ENCODE measurements around the gene SLC46A3. TPM values are rescaled to one million over a fixed set of nuclear protein-coding genes. Genes with fewer than 3 reads are reported as not detected.

Gene SLC46A3
- total RNA-seq, 2 experiments from 2014 or later, result 2.2 to 3.2 TPM

- intact Hi-C loops (cut with micrococcal nuclease), result loop anchor here (1.0 to 10.0 kb wide), 9 partner anchors 23 to 1234 kb away; partner anchors contain the start of genes GTF3A, LNX2, PAN3 and POLR1D
- Mint-ChIP-seq H3K27ac (peak within 1 kb of the TSS; percentile 98), H3K4me3 (peak within 1 kb of the TSS; percentile 97), H3K9me3 (no peaks in the 10 kb centered on the region), H3K36me3 (ENCODE audit: low read depth) (peaks cover 32% of the 10 kb centered on the region), H3K27me3 (ENCODE audit: low read depth) (no peaks in the 10 kb centered on the region), H3K4me1 (ENCODE audit: low read depth) (peaks cover 56% of the 10 kb centered on the region)
- DNase-seq, result peak; percentile 95
- CTCF ChIA-PET, result no interaction called here
These were observed 59.8 kb downstream of the SLC46A3 start, which contains the start of gene POMP for GRCh38 chr13:28658796-28659620. Gene POMP (plus strand): TSS chr13:28659130. CDS start chr13:28659185, 55 bp downstream.

GRCh38 chr13:28658539-28658795 lies 60.3 kb downstream of the SLC46A3 start:
- CTCF ChIA-PET, result no interaction called here
- DNase-seq, result no peak
- intact Hi-C loops (cut with micrococcal nuclease), result loop anchor here (5.0 to 10.0 kb wide), 3 partner anchors 936 to 1234 kb away; partner anchors contain the start of genes GTF3A, LNX2, POLR1D and SLC7A1
- H3K4me1 Mint-ChIP-seq (ENCODE audit: low read depth), result peaks cover 56% of the 10 kb centered on the region
- peak overlapping the region; percentile 98 for H3K27ac Mint-ChIP-seq
- H3K9me3 Mint-ChIP-seq, result no peaks in the 10 kb centered on the region
- peaks cover 32% of the 10 kb centered on the region for H3K36me3 Mint-ChIP-seq (ENCODE audit: low read depth)
- H3K4me3 Mint-ChIP-seq, result peak overlapping the region; percentile 97
- H3K27me3 Mint-ChIP-seq (ENCODE audit: low read depth), result no peaks in the 10 kb centered on the region

DNA sequence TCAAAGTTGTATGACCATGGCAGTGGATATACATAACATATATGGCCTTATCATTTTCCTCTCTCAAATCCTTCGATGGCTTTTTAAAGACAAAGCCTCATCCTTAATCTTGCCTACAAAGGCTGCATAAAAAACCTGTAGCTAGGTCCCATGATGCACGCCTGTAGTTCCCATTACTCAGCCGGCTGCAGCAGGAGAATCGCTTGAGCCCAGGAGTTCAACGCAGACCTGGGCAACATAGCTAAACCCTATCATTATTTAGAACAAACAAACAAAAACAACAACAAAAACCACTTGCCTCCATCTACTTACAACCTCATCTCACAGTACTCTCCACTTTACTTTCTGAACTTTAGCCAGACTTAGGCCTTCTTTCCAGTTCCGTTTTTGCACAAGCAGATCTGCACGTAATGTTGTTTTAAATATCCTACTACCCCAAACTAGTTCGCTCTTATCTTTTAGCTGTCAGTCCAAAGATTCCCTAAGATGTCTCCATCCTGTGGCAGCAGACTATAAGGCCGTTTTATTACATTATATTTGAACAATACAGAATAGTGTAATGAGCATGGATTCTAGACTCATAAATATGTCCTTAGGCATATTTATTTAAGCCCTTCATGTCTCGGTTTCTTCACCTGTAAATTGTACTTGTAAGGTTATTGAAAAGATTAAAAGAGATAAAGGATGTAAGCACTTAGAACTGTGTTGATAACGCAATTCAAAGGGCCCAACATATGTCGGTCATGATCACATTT lies 60.8 kb downstream of the SLC46A3 start:
- no peaks in the 10 kb centered on the region for H3K9me3 Mint-ChIP-seq
- no peaks in the 10 kb centered on the region for H3K27me3 Mint-ChIP-seq (ENCODE audit: low read depth)
- CTCF ChIA-PET, result no interaction called here
- peaks cover 56% of the 10 kb centered on the region for H3K4me1 Mint-ChIP-seq (ENCODE audit: low read depth)
- H3K4me3 Mint-ChIP-seq, result peak overlapping the region; percentile 97
- no peak for DNase-seq
- H3K36me3 Mint-ChIP-seq (ENCODE audit: low read depth), result peaks cover 32% of the 10 kb centered on the region
- peak overlapping the region; percentile 98 for H3K27ac Mint-ChIP-seq
- intact Hi-C loops (cut with micrococcal nuclease), result loop anchor here (5.0 to 10.0 kb wide), 3 partner anchors 937 to 1233 kb away; partner anchors contain the start of genes GTF3A, LNX2, POLR1D and SLC7A1

- intact Hi-C loops (cut with micrococcal nuclease), result loop anchor here (5.0 to 10.0 kb wide), 3 partner anchors 939 to 1231 kb away; partner anchors contain the start of genes GTF3A, LNX2, POLR1D and SLC7A1
- H3K27ac Mint-ChIP-seq, result no peak overlapping the region
- peaks cover 47% of the 10 kb centered on the region for H3K4me1 Mint-ChIP-seq (ENCODE audit: low read depth)
- DNase-seq, result no peak
- H3K4me3 Mint-ChIP-seq, result no peak overlapping the region
- H3K9me3 Mint-ChIP-seq, result no peaks in the 10 kb centered on the region
- H3K36me3 Mint-ChIP-seq (ENCODE audit: low read depth), result peaks cover 21% of the 10 kb centered on the region
- CTCF ChIA-PET, result interaction anchor here (0.6 kb wide), 2 partner anchors 15 to 338 kb away, joined by 3 read pairs; no protein-coding TSS in a partner anchor
- H3K27me3 Mint-ChIP-seq (ENCODE audit: low read depth), result no peaks in the 10 kb centered on the region
These were observed 63.2 kb downstream of the SLC46A3 start for GRCh38 chr13:28655561-28655960.

GRCh38 chr13:28654276-28654675 lies 64.5 kb downstream of the SLC46A3 start:
- CTCF ChIA-PET, result no interaction called here

GRCh38 chr13:28653111-28653510 lies 65.7 kb downstream of the SLC46A3 start:
- Mint-ChIP-seq H3K36me3 (ENCODE audit: low read depth) (peaks cover 16% of the 10 kb centered on the region), H3K4me3 (no peak overlapping the region), H3K4me1 (ENCODE audit: low read depth) (peaks cover 45% of the 10 kb centered on the region), H3K27ac (no peak overlapping the region), H3K9me3 (no peaks in the 10 kb centered on the region), H3K27me3 (ENCODE audit: low read depth) (no peaks in the 10 kb centered on the region)
- no peak for DNase-seq
- CTCF ChIA-PET, result no interaction called here
- intact Hi-C loops (cut with micrococcal nuclease), result loop anchor here (10.0 kb wide), 2 partner anchors 942 to 1228 kb away; partner anchors contain the start of genes GTF3A and SLC7A1

More at GRCh38 chr13:28654276-28654675, 64.5 kb downstream of the SLC46A3 start:
- DNase-seq, result no peak
- H3K9me3 Mint-ChIP-seq, result no peaks in the 10 kb centered on the region
- peaks cover 46% of the 10 kb centered on the region for H3K4me1 Mint-ChIP-seq (ENCODE audit: low read depth)
- H3K27me3 Mint-ChIP-seq (ENCODE audit: low read depth), result no peaks in the 10 kb centered on the region
- H3K27ac Mint-ChIP-seq, result no peak overlapping the region
- intact Hi-C loops (cut with micrococcal nuclease), result loop anchor here (10.0 kb wide), 2 partner anchors 941 to 1229 kb away; partner anchors contain the start of genes GTF3A and SLC7A1
- H3K36me3 Mint-ChIP-seq (ENCODE audit: low read depth), result peaks cover 19% of the 10 kb centered on the region
- H3K4me3 Mint-ChIP-seq, result no peak overlapping the region

DNA sequence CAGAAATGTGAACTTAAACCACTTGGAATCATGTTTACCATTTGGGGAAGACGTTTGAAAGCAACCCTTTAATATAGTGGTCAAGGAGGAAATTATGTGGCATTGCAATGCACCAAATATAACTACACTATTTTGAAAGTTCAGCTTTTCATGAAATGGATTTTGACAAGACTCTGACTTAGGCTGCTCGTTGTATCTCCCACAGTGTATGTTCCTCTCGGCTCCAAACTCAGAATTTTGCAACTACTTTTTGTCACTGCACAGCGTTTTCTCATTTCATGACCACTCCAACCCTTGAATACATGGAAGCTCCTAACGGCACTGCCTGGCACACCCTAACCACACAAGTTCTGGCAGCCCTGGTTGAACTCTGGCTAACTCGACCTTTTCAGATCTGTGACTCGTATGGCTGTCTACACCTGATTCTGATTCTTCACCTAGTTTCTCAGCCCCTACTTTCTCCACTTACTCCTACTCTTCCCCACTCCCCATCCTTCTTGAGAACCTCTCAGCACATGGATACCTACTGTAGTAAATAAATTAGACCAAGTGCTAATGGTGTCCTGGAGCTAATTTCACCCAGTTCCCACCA lies 66.9 kb downstream of the SLC46A3 start:
- intact Hi-C loops (cut with micrococcal nuclease), result loop anchor here (10.0 kb wide), 2 partner anchors 943 to 1227 kb away; partner anchors contain the start of genes GTF3A and SLC7A1
- DNase-seq, result no peak
- peaks cover 39% of the 10 kb centered on the region for H3K4me1 Mint-ChIP-seq (ENCODE audit: low read depth)
- H3K36me3 Mint-ChIP-seq (ENCODE audit: low read depth), result peaks cover 13% of the 10 kb centered on the region
- H3K9me3 Mint-ChIP-seq, result no peaks in the 10 kb centered on the region
- no peaks in the 10 kb centered on the region for H3K27me3 Mint-ChIP-seq (ENCODE audit: low read depth)
- CTCF ChIA-PET, result no interaction called here
- no peak overlapping the region for H3K4me3 Mint-ChIP-seq
- no peak overlapping the region for H3K27ac Mint-ChIP-seq

DNA sequence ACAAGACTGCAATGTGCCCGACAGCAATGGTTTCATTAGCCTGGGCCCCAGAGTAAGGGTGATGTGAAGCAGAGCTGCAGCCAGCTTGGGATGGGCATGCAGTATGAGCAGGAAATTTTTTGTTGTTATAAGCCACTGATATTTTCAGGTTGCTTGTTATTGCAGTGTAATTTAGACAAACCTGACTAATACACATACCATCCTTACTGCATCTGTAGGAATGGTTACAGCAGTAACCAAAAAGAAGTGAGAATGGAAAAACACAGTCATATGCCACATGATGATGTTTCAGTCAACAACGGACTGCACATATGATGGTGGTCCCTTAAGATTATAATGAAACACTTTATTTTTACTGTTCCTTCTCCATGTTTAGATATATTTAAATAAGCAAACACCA lies 68.5 kb downstream of the SLC46A3 start:
- no peak for DNase-seq
- Mint-ChIP-seq H3K4me3 (no peak overlapping the region), H3K27me3 (ENCODE audit: low read depth) (no peaks in the 10 kb centered on the region), H3K27ac (no peak overlapping the region), H3K36me3 (ENCODE audit: low read depth) (peaks cover 13% of the 10 kb centered on the region), H3K4me1 (ENCODE audit: low read depth) (peaks cover 28% of the 10 kb centered on the region), H3K9me3 (no peaks in the 10 kb centered on the region)
- CTCF ChIA-PET, result no interaction called here
- intact Hi-C loops (cut with micrococcal nuclease), result loop anchor here (10.0 kb wide), 2 partner anchors 945 to 1225 kb away; partner anchors contain the start of genes GTF3A and SLC7A1

Other genes starting within 250 kb of the SLC46A3 start
- gene FLT1, start 223.8 kb downstream of the SLC46A3 start, total RNA-seq, result 10 to 100 TPM; 21.8 to 21.9 TPM
- 100 to 1,000 TPM; 106 to 108 TPM for gene POMP, start 59.8 kb downstream of the SLC46A3 start, total RNA-seq
- gene MTUS2, start 101.4 kb upstream of the SLC46A3 start, total RNA-seq, result not detected

Data from activated naive CD4-positive, alpha-beta T cell treated with anti-CD3 and anti-CD28 coated beads for 36 hours (primary cell).